Natural killer cell treated with Interleukin-12 subunit alpha and Interleukin-12 subunit beta and Interleukin-15 and Interleukin-18, amount 100 ng/mL, for 72 hours (primary cell): Measurements from ENCODE around the gene BRMS1. TPM values are rescaled to one million over a fixed set of nuclear protein-coding genes. Genes with fewer than 3 reads are reported as not detected.

ENCODE experiments used
- ATAC-seq, 2 donors: fragments of 150-1000 bp; cut with Tn5 transposase in 1 of 2; sonication (Bioruptor Pico), chemical (Tn5 transposase) in 1 of 2; 2 replicates each; pipeline ENCODE4 v1.10.0; 2021
- DNase-seq: peaks from one replicate; pipeline ENCODE4 v3.0.0; 2022; ENCODE audit warnings: low spot score
- H3K27ac Mint-ChIP-seq, 2 donors: 1 replicate in 1 of 2; 2 replicates in 1 of 2; pipeline ENCODE4 v1.8.0; 2022; ENCODE audit warnings: mixed read lengths in 2 of 2, mild to moderate bottlenecking in 1 of 2, moderate library complexity in 1 of 2
- H3K27me3 Mint-ChIP-seq, 2 donors: 1 replicate in 1 of 2; 2 replicates in 1 of 2; pipeline ENCODE4 v1.8.0; 2022; ENCODE audit warnings: mixed read lengths in 2 of 2
- H3K36me3 Mint-ChIP-seq: one replicate; pipeline ENCODE4 v1.8.0; 2022; ENCODE audit warnings: mixed read lengths
- H3K4me1 Mint-ChIP-seq, 2 donors: 1 replicate in 1 of 2; 2 replicates in 1 of 2; pipeline ENCODE4 v1.8.0; 2022; ENCODE audit warnings: low read depth in 2 of 2, mixed read lengths in 2 of 2, mild to moderate bottlenecking in 1 of 2
- H3K4me3 Mint-ChIP-seq: one replicate; pipeline ENCODE4 v1.8.0; 2022; ENCODE audit warnings: mixed read lengths
- H3K9me3 Mint-ChIP-seq: 2 replicates; pipeline ENCODE4 v1.8.0; 2022; ENCODE audit warnings: mixed read lengths
- total RNA-seq, 2 donors: library from RNA; stranded (reverse); gene quantifications; one replicate each; pipeline ENCODE4 v1.2.3, GENCODE V29; 2022

BRMS1 gene
- total RNA-seq, 2 donors from 2014 or later: 53.2 to 64.5 TPM

GRCh38 chr11:66310324-66310723 lies 34.6 kb downstream of the BRMS1 start:
- DNase-seq: peak; percentile 32
- H3K36me3 Mint-ChIP-seq: no peaks in the 10 kb centered on the region
- H3K4me1 Mint-ChIP-seq: peaks cover 12 to 14% of the 10 kb centered on the region in 2 donors
- H3K4me3 Mint-ChIP-seq: no peak overlapping the region
- ATAC-seq: no peak
- no peak overlapping the region for H3K27ac Mint-ChIP-seq
- H3K9me3 Mint-ChIP-seq: no peaks in the 10 kb centered on the region
- H3K27me3 Mint-ChIP-seq: peaks cover 2 to 4% of the 10 kb centered on the region in 2 donors

- H3K4me1 Mint-ChIP-seq: peaks cover 11% of the 10 kb centered on the region in 2 donors
- no peak overlapping the region for H3K4me3 Mint-ChIP-seq
- no peaks in the 10 kb centered on the region for H3K36me3 Mint-ChIP-seq
- DNase-seq (no peak), ATAC-seq (no peak)
- H3K9me3 Mint-ChIP-seq: no peaks in the 10 kb centered on the region
- H3K27me3 Mint-ChIP-seq: peaks cover 0 to 2% of the 10 kb centered on the region in 2 donors
- H3K27ac Mint-ChIP-seq: peak overlapping the region in 1 of 2 donors; percentile 34
Observed at GRCh38 chr11:66309475-66309874, 35.4 kb downstream of the BRMS1 start.

- peaks cover 0 to 4% of the 10 kb centered on the region in 2 donors for H3K27me3 Mint-ChIP-seq
- DNase-seq (no peak), ATAC-seq (no peak)
- no peak overlapping the region for H3K4me3 Mint-ChIP-seq
- no peaks in the 10 kb centered on the region for H3K9me3 Mint-ChIP-seq
- H3K4me1 Mint-ChIP-seq: no peaks in the 10 kb centered on the region
- H3K27ac Mint-ChIP-seq: peak overlapping the region in 1 of 2 donors; percentile 35
- no peaks in the 10 kb centered on the region for H3K36me3 Mint-ChIP-seq
Observed at GRCh38 chr11:66302656-66303055, 42.2 kb downstream of the BRMS1 start.

GRCh38 chr11:66299186-66299585 lies 45.7 kb downstream of the BRMS1 start:
- no peaks in the 10 kb centered on the region for H3K36me3 Mint-ChIP-seq
- no peaks in the 10 kb centered on the region for H3K9me3 Mint-ChIP-seq
- ATAC-seq: no peak

GRCh38 chr11:66297610-66298009 lies 47.3 kb downstream of the BRMS1 start:
- H3K36me3 Mint-ChIP-seq: no peaks in the 10 kb centered on the region
- H3K9me3 Mint-ChIP-seq: no peaks in the 10 kb centered on the region
- H3K27me3 Mint-ChIP-seq: peaks cover 11 to 16% of the 10 kb centered on the region in 2 donors
- peaks cover 3 to 4% of the 10 kb centered on the region in 2 donors for H3K4me1 Mint-ChIP-seq
- DNase-seq (no peak), ATAC-seq (no peak)
- H3K4me3 Mint-ChIP-seq: no peak overlapping the region
- H3K27ac Mint-ChIP-seq: no peak overlapping the region

More at GRCh38 chr11:66299186-66299585, 45.7 kb downstream of the BRMS1 start:
- Mint-ChIP-seq H3K4me3 (no peak overlapping the region), H3K27me3 (peaks cover 0 to 8% of the 10 kb centered on the region in 2 donors), H3K4me1 (no peaks in the 10 kb centered on the region), H3K27ac (no peak overlapping the region)
- no peak for DNase-seq

- Mint-ChIP-seq H3K36me3 (no peaks in the 10 kb centered on the region), H3K27me3 (peaks cover 22 to 25% of the 10 kb centered on the region in 2 donors)
Observed at GRCh38 chr11:66294626-66295620, 50.0 kb downstream of the BRMS1 start.

GRCh38 chr11:66293777-66294625 lies 50.9 kb downstream of the BRMS1 start:
- Mint-ChIP-seq H3K9me3 (no peaks in the 10 kb centered on the region), H3K27ac (no peak overlapping the region), H3K27me3 (peaks cover 22 to 25% of the 10 kb centered on the region in 2 donors), H3K36me3 (no peaks in the 10 kb centered on the region), H3K4me1 (peaks cover 23 to 28% of the 10 kb centered on the region in 2 donors), H3K4me3 (no peak overlapping the region)
- ATAC-seq (no peak), DNase-seq (no peak)

More at GRCh38 chr11:66294626-66295620, 50.0 kb downstream of the BRMS1 start:
- Mint-ChIP-seq H3K4me1 (peaks cover 15 to 18% of the 10 kb centered on the region in 2 donors), H3K9me3 (no peaks in the 10 kb centered on the region), H3K27ac (no peak overlapping the region), H3K4me3 (no peak overlapping the region)
- no peak for DNase-seq
- no peak for ATAC-seq

GRCh38 chr11:66293352-66293751 lies 51.6 kb downstream of the BRMS1 start:
- Mint-ChIP-seq H3K27me3 (peaks cover 22 to 25% of the 10 kb centered on the region in 2 donors), H3K4me3 (peak overlapping the region; percentile 61), H3K9me3 (no peaks in the 10 kb centered on the region), H3K36me3 (no peaks in the 10 kb centered on the region), H3K4me1 (peaks cover 23 to 29% of the 10 kb centered on the region in 2 donors), H3K27ac (no peak overlapping the region)
- ATAC-seq: no peak
- no peak for DNase-seq

GRCh38 chr11:66292543-66293332 lies 52.2 kb downstream of the BRMS1 start:
- H3K36me3 Mint-ChIP-seq: no peaks in the 10 kb centered on the region
- H3K27ac Mint-ChIP-seq: no peak overlapping the region
- peaks cover 22 to 25% of the 10 kb centered on the region in 2 donors for H3K27me3 Mint-ChIP-seq
- H3K9me3 Mint-ChIP-seq: no peaks in the 10 kb centered on the region
- H3K4me1 Mint-ChIP-seq: peaks cover 23 to 29% of the 10 kb centered on the region in 2 donors
- ATAC-seq: no peak
- H3K4me3 Mint-ChIP-seq: peak overlapping the region; percentile 61
- DNase-seq: no peak

GRCh38 chr11:66291706-66292542 lies 53.0 kb downstream of the BRMS1 start, which contains the start of gene TMEM151A:
Gene TMEM151A, plus strand, starts transcription at chr11:66291894. Its CDS starts 120 bp downstream, at chr11:66292014.
- Mint-ChIP-seq H3K9me3 (no peaks in the 10 kb centered on the region), H3K27me3 (peaks cover 22 to 25% of the 10 kb centered on the region in 2 donors), H3K36me3 (no peaks in the 10 kb centered on the region), H3K27ac (peak within 1 kb of the TSS in 1 of 2 donors; percentile 85), H3K4me1 (peaks cover 25 to 29% of the 10 kb centered on the region in 2 donors), H3K4me3 (peak within 1 kb of the TSS; percentile 90)
- DNase-seq (no peak), ATAC-seq (no peak)

GRCh38 chr11:66291303-66291705 lies 53.6 kb downstream of the BRMS1 start:
- H3K4me1 Mint-ChIP-seq: peaks cover 29% of the 10 kb centered on the region in 2 donors
- H3K36me3 Mint-ChIP-seq: no peaks in the 10 kb centered on the region
- DNase-seq (no peak), ATAC-seq (no peak)
- peaks cover 22 to 23% of the 10 kb centered on the region in 2 donors for H3K27me3 Mint-ChIP-seq
- H3K27ac Mint-ChIP-seq: peak overlapping the region in 1 of 2 donors; percentile 85
- H3K9me3 Mint-ChIP-seq: no peaks in the 10 kb centered on the region
- H3K4me3 Mint-ChIP-seq: peak overlapping the region; percentile 90

GRCh38 chr11:66290330-66290621 lies 54.6 kb downstream of the BRMS1 start:
- ATAC-seq (no peak), DNase-seq (no peak)
- Mint-ChIP-seq H3K4me1 (peaks cover 29% of the 10 kb centered on the region in 2 donors), H3K27me3 (peaks cover 21 to 22% of the 10 kb centered on the region in 2 donors), H3K4me3 (peak overlapping the region; percentile 90), H3K9me3 (no peaks in the 10 kb centered on the region), H3K36me3 (no peaks in the 10 kb centered on the region), H3K27ac (peak overlapping the region in 1 of 2 donors; percentile 85)
